Right lobe of liver (tissue), 4 donors: ENCODE data around the gene ZNF790.

Experiments
- CTCF ChIP-seq, 4 donors: fragments of 200-600 bp in 3 of 4; fragments of 450-650 bp in 1 of 4; IDR thresholded peaks; one replicate each; pipeline versions ENCODE4 v1.5.1 to v1.8.0; 2016 to 2022; ENCODE audit warnings: antibody characterized with exemption in 4 of 4, mild to moderate bottlenecking in 2 of 4
- POLR2A ChIP-seq: fragments of 450-650 bp; IDR thresholded peaks from one replicate; pipeline ENCODE4 v1.6.1; 2017; ENCODE audit warnings: antibody characterized with exemption, mild to moderate bottlenecking
- donor health status: DM: no; HTN: no; CAD: no.
- donor health status: DM: no; HTN: no; CAD: no.
- donor health status: DM: no; HTN: yes; CAD: no.

- TF ChIP-seq POLR2A, result no peak
- no peak for TF ChIP-seq CTCF (IDR thresholded peaks at IDR 0.05)
Observed at GRCh38 chr19:36807029-36807428, 31.2 kb downstream of the ZNF790 start.
